ENCODE measurements around the gene MEOX1. TPM values are rescaled to one million over a fixed set of nuclear protein-coding genes. Genes with fewer than 3 reads are reported as not detected.

The MEOX1 gene
- total and polyA plus RNA-seq, 2 of the 8 experiments (the other 6 are each of a cell fraction or from before 2014, with no cell fraction given), result not detected

GRCh38 chr17:43680461-43680860, 18.7 kb upstream of the MEOX1 start:
- Histone ChIP-seq H3K18ac (ENCODE audit: extremely low read depth, low read length) (no peak overlapping the region), H2BK20ac (ENCODE audit: low read length) (no peak overlapping the region), H2BK12ac (ENCODE audit: low read depth, low read length) (no peak overlapping the region), H3K4me3 (ENCODE audit: extremely low read depth in 1 of 4, insufficient read depth in 2 of 4, low read depth in 3 of 4, low read length in 4 of 4) (no peak overlapping the region), H2AFZ (ENCODE audit: low read length) (no peak overlapping the region), H4K20me1 (replicated peaks in 1 of 2; ENCODE audit: control insufficient read depth in 1 of 2, insufficient read depth in 2 of 2, low read length in 2 of 2) (no peaks in the 10 kb centered on the region), H2BK15ac (ENCODE audit: low read length) (0 out of 2 replicates have a peak overlapping the region, but pooled peaks have one; percentile 31), H3K23me2 (ENCODE audit: low read depth, low read length) (no peaks in the 10 kb centered on the region), H3K4me2 (ENCODE audit: insufficient read depth in 1 of 2, low read depth in 2 of 2, low read length in 2 of 2) (no peak overlapping the region), H3K79me1 (ENCODE audit: low read depth, low read length) (no peaks in the 10 kb centered on the region), H4K5ac (ENCODE audit: insufficient read length, low read depth, low read length) (no peak overlapping the region), H3K23ac (ENCODE audit: insufficient read length) (no peak overlapping the region), H4K91ac (replicated peaks; ENCODE audit: insufficient read length, low read length) (no peak overlapping the region), H3K27me3 (replicated peaks in 1 of 4; ENCODE audit: control insufficient read depth in 3 of 4, extremely low read depth in 1 of 4, insufficient read depth in 3 of 4, low read length in 3 of 4) (0 out of 7 replicates have a peak, but pooled peaks cover 0 to 2% (median 0%) of the 10 kb centered on the region in 4 experiments), H3K27ac (ENCODE audit: low read depth, low read length) (no peak overlapping the region), H3K4ac (replicated peaks; ENCODE audit: insufficient read length, low read depth, low read length) (no peak overlapping the region), H3K4me1 (replicated peaks in 1 of 4; ENCODE audit: control insufficient read depth in 3 of 4, insufficient read depth in 4 of 4, low read length in 3 of 4) (peaks cover 0 to 22% (median 9%) of the 10 kb centered on the region in 4 experiments; a peak in 6 of 7 replicates), H3K79me2 (ENCODE audit: control insufficient read depth in 1 of 2, insufficient read depth in 2 of 2, low read length in 2 of 2) (no peaks in the 10 kb centered on the region), H2AK5ac (ENCODE audit: low read depth, low read length) (0 out of 2 replicates have a peak overlapping the region, but pooled peaks have one; percentile 83), H2BK5ac (ENCODE audit: low read depth, low read length) (no peak overlapping the region), H2BK120ac (replicated peaks; ENCODE audit: low read depth, low read length) (no peak overlapping the region), H3K9me3 (ENCODE audit: insufficient read depth in 2 of 2, low read depth in 1 of 2, low read length in 1 of 2) (no peaks in the 10 kb centered on the region), H4K8ac (ENCODE audit: extremely low read depth, insufficient read depth, low read length) (no peak overlapping the region), H3K9ac (replicated peaks in 1 of 4; ENCODE audit: extremely low read depth in 1 of 4, low read depth in 3 of 4, low read length in 3 of 4) (no peak overlapping the region), H3K56ac (replicated peaks; ENCODE audit: insufficient read length, low read depth, low read length) (no peak overlapping the region), H3K14ac (ENCODE audit: insufficient read length) (no peak overlapping the region), H3K36me3 (ENCODE audit: control insufficient read depth in 2 of 4, insufficient read depth in 4 of 4, low read length in 3 of 4) (no peaks in the 10 kb centered on the region)
- TF ChIP-seq JUN (IDR thresholded peaks at IDR 0.05; ENCODE audit: low read depth, low read length) (no peak), HDAC2 (IDR thresholded peaks at IDR 0.05; ENCODE audit: borderline replicate concordance in 1 of 2, low read depth in 2 of 2, low read length in 2 of 2) (no peak), CTCF (IDR thresholded peaks at IDR 0.05; ENCODE audit: control extremely low read depth in 1 of 3, insufficient read depth in 1 of 3, low read depth in 1 of 3, low read length in 3 of 3) (peak in 1 of 3 experiments; percentile 4; a peak in 1 of 4 replicates)
- WGBS, 2 experiments (ENCODE audit: extremely low coverage in 1 of 2, insufficient coverage in 1 of 2, insufficient read length in 1 of 2, insufficient replicate concordance in 2 of 2, low coverage in 1 of 2, low lambda C conversion rate in 2 of 2, missing lambda C conversion rate in 1 of 2), result 87% methylated on average over 10 of the region's 10 CpGs; no CpG with 5 or more reads in 1 of the 2 experiments
- no peak for FAIRE-seq
- ChIA-PET POLR2A (ENCODE audit: partially characterized antibody) (interaction anchor here (1.3 to 1.7 kb wide), 2 partner anchors 29 to 104 kb away, joined by 3 to 5 read pairs; no protein-coding TSS in a partner anchor), CTCF (ENCODE audit: partially characterized antibody) (interaction anchor here (0.9 to 1.6 kb wide), 8 partner anchors 14 to 195 kb away, joined by 3 to 10 read pairs (median 4); no protein-coding TSS in a partner anchor)
- DNase-seq (ENCODE audit: low read depth in 1 of 2, low spot score in 2 of 2), result no peak
